HEK293 (cell line): ENCODE data around the gene GAL3ST1.

ENCODE experiments used
- CTCF ChIA-PET: fragments of 350-600 bp; formaldehyde crosslinking; extraction: SDS; loops from one replicate; lab custom pipeline; 2021; ENCODE audit warnings: antibody characterized with exemption; lab: Yijun Ruan, JAX
- POLR2A ChIA-PET: fragments of 300-600 bp; formaldehyde crosslinking; extraction: SDS; loops from one replicate; lab custom pipeline; 2020; ENCODE audit warnings: antibody characterized with exemption, inconsistent platforms; lab: Yijun Ruan, JAX
- H3K27ac ChIP-seq: fragments of 200-500 bp; sonication (Bioruptor generic); 2 replicates; pipeline ENCODE4 v1.5.1; 2014; ENCODE audit warnings: low read depth, low read length, control low read depth, inconsistent platforms; ENCODE audit errors: extremely low read depth
- H3K36me3 ChIP-seq, 2 experiments: fragments of 200-500 bp in 1 of 2; sonication (Bioruptor generic) in 1 of 2; 1 replicate in 1 of 2; 2 replicates in 1 of 2; pipeline ENCODE4 v1.5.1; 2014 to 2017; ENCODE audit warnings: inconsistent platforms in 2 of 2, low read length in 2 of 2; ENCODE audit not compliant: control insufficient read depth in 2 of 2, insufficient read depth in 1 of 2
- H3K4me1 ChIP-seq: fragments of 200-500 bp; sonication (Bioruptor generic); 2 replicates; pipeline ENCODE4 v1.5.1; 2014; ENCODE audit warnings: mild to moderate bottlenecking, low read length, inconsistent platforms; ENCODE audit not compliant: control insufficient read depth, insufficient read depth
- H3K4me3 ChIP-seq: 2 replicates; pipeline ENCODE4 v1.5.1; 2011; ENCODE audit warnings: low read depth, mild to moderate bottlenecking, control low read depth, low read length, moderate library complexity
- H3K9me3 ChIP-seq: fragments of 200-500 bp; sonication (Bioruptor generic); 2 replicates; pipeline ENCODE4 v1.5.1; 2014; ENCODE audit warnings: low read depth, low read length, inconsistent platforms; ENCODE audit not compliant: control insufficient read depth, insufficient read depth
- KLF10 ChIP-seq: fragments of 450-650 bp; IDR thresholded peaks from 2 replicates; pipeline ENCODE4 v1.5.1; 2018; ENCODE audit warnings: missing biosample characterization, mild to moderate bottlenecking, missing genetic modification characterization
- KLF8 ChIP-seq: fragments of 450-650 bp; formaldehyde crosslinking; IDR thresholded peaks from 2 replicates; pipeline ENCODE4 v1.5.1; 2016; ENCODE audit warnings: missing biosample characterization, missing genetic modification characterization
- OSR2 ChIP-seq: fragments of 450-650 bp; formaldehyde crosslinking; IDR thresholded peaks from 2 replicates; pipeline ENCODE4 v1.5.1; 2016; ENCODE audit warnings: missing biosample characterization, missing genetic modification characterization
- PRDM4 ChIP-seq: fragments of 450-650 bp; formaldehyde crosslinking; IDR thresholded peaks from 2 replicates; pipeline ENCODE4 v1.5.1; 2017; ENCODE audit warnings: missing biosample characterization, missing genetic modification characterization
- SP7 ChIP-seq: fragments of 450-650 bp; formaldehyde crosslinking; IDR thresholded peaks from 2 replicates; pipeline ENCODE4 v1.5.1; 2016; ENCODE audit warnings: missing biosample characterization, missing genetic modification characterization
- ZBTB20 ChIP-seq: fragments of 450-650 bp; formaldehyde crosslinking; IDR thresholded peaks from 2 replicates; pipeline ENCODE4 v1.5.1; 2016; ENCODE audit warnings: missing biosample characterization, missing genetic modification characterization
- ZNF184 ChIP-seq: fragments of 450-650 bp; IDR thresholded peaks from 2 replicates; pipeline ENCODE4 v1.5.1; 2018; ENCODE audit warnings: missing biosample characterization, mild to moderate bottlenecking, missing genetic modification characterization
- ZNF223 ChIP-seq: fragments of 450-650 bp; formaldehyde crosslinking; IDR thresholded peaks from 2 replicates; pipeline ENCODE4 v1.5.1; 2016; ENCODE audit warnings: missing biosample characterization, missing genetic modification characterization
- ZNF248 ChIP-seq: fragments of 450-650 bp; formaldehyde crosslinking; IDR thresholded peaks from 2 replicates; pipeline ENCODE4 v1.5.1; 2017; ENCODE audit warnings: missing biosample characterization, missing genetic modification characterization
- ZNF26 ChIP-seq: fragments of 450-650 bp; formaldehyde crosslinking; IDR thresholded peaks from 2 replicates; pipeline ENCODE4 v1.5.1; 2016; ENCODE audit warnings: missing biosample characterization, missing genetic modification characterization
- ZNF350 ChIP-seq: fragments of 450-650 bp; formaldehyde crosslinking; IDR thresholded peaks from 2 replicates; pipeline ENCODE4 v1.5.0; 2017; ENCODE audit warnings: missing biosample characterization, mild to moderate bottlenecking, missing genetic modification characterization
- ZNF521 ChIP-seq: fragments of 450-650 bp; formaldehyde crosslinking; IDR thresholded peaks from 2 replicates; pipeline ENCODE4 v1.5.1; 2017; ENCODE audit warnings: missing biosample characterization, mild to moderate bottlenecking, missing genetic modification characterization
- ZNF548 ChIP-seq: fragments of 450-650 bp; formaldehyde crosslinking; IDR thresholded peaks from 2 replicates; pipeline ENCODE4 v1.5.1; 2016; ENCODE audit warnings: missing biosample characterization, missing genetic modification characterization
- ZNF560 ChIP-seq: fragments of 450-650 bp; formaldehyde crosslinking; IDR thresholded peaks from 2 replicates; pipeline ENCODE4 v1.5.1; 2017; ENCODE audit warnings: missing biosample characterization, missing genetic modification characterization, borderline replicate concordance
- ZNF596 ChIP-seq: fragments of 450-650 bp; IDR thresholded peaks from 2 replicates; pipeline ENCODE4 v1.5.0; 2018; ENCODE audit warnings: missing biosample characterization, mild to moderate bottlenecking, missing genetic modification characterization, moderate library complexity
- ZNF621 ChIP-seq: fragments of 450-650 bp; formaldehyde crosslinking; IDR thresholded peaks from 2 replicates; pipeline ENCODE4 v1.5.1; 2017; ENCODE audit warnings: missing biosample characterization, missing genetic modification characterization
- ZNF664 ChIP-seq: fragments of 450-650 bp; formaldehyde crosslinking; IDR thresholded peaks from 2 replicates; pipeline ENCODE4 v1.5.1; 2016; ENCODE audit warnings: missing biosample characterization, missing genetic modification characterization
- ZNF768 ChIP-seq: fragments of 450-650 bp; formaldehyde crosslinking; IDR thresholded peaks from 2 replicates; pipeline ENCODE4 v1.5.1; 2018; ENCODE audit warnings: missing biosample characterization, mild to moderate bottlenecking, missing genetic modification characterization
- TF ChIP-seq, protein P1 (sequence below): fragments of 450-650 bp; formaldehyde crosslinking; IDR thresholded peaks from 2 replicates; pipeline ENCODE4 v1.5.1; 2016; ENCODE audit warnings: missing biosample characterization, missing genetic modification characterization, low read depth

GAL3ST1 gene

GRCh38 chr22:30539368-30539767 is 35.1 kb downstream of the GAL3ST1 start:
- Histone ChIP-seq H3K9me3 (no peaks in the 10 kb centered on the region), H3K4me1 (no peaks in the 10 kb centered on the region), H3K36me3 (no peaks in the 10 kb centered on the region), H3K4me3 (no peak overlapping the region), H3K27ac (no peak overlapping the region)
- ChIA-PET CTCF (interaction anchor here (0.6 kb wide), 1 partner anchor 61 kb away, joined by 3 read pairs; no protein-coding TSS in a partner anchor), POLR2A (no interaction called here)
- no peak for TF ChIP-seq OSR2
- TF ChIP-seq ZNF521 (tag by site-specific recombination): no peak
- TF ChIP-seq SP7 (tag by site-specific recombination): no peak
- no peak for TF ChIP-seq ZBTB20 (tag by site-specific recombination)
- peak; percentile 70; the same call in 1 of the 2 replicates for TF ChIP-seq ZNF768
- no peak for TF ChIP-seq ZNF548
- no peak for TF ChIP-seq ZNF596 (tag by site-specific recombination)

- TF ChIP-seq KLF10 (tag by site-specific recombination) (no peak), ZNF664 (tag by site-specific recombination) (no peak), PRDM4 (tag by site-specific recombination) (no peak), KLF8 (tag by site-specific recombination) (no peak), ZNF223 (tag by site-specific recombination) (no peak), ZNF560 (tag by site-specific recombination) (no peak), ZNF26 (tag by site-specific recombination) (no peak), ZNF248 (tag by site-specific recombination) (no peak), ZNF184 (tag by site-specific recombination) (no peak), ZNF621 (tag by site-specific recombination) (no peak), ZNF350 (tag by site-specific recombination) (no peak)
- TF ChIP-seq, protein P1, sequence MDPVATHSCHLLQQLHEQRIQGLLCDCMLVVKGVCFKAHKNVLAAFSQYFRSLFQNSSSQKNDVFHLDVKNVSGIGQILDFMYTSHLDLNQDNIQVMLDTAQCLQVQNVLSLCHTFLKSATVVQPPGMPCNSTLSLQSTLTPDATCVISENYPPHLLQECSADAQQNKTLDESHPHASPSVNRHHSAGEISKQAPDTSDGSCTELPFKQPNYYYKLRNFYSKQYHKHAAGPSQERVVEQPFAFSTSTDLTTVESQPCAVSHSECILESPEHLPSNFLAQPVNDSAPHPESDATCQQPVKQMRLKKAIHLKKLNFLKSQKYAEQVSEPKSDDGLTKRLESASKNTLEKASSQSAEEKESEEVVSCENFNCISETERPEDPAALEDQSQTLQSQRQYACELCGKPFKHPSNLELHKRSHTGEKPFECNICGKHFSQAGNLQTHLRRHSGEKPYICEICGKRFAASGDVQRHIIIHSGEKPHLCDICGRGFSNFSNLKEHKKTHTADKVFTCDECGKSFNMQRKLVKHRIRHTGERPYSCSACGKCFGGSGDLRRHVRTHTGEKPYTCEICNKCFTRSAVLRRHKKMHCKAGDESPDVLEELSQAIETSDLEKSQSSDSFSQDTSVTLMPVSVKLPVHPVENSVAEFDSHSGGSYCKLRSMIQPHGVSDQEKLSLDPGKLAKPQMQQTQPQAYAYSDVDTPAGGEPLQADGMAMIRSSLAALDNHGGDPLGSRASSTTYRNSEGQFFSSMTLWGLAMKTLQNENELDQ (tag by site-specific recombination): no peak
- Histone ChIP-seq H3K4me3 (no peak overlapping the region), H3K27ac (no peak overlapping the region), H3K36me3 (no peaks in the 10 kb centered on the region), H3K4me1 (no peaks in the 10 kb centered on the region), H3K9me3 (no peaks in the 10 kb centered on the region)
- ChIA-PET POLR2A (no interaction called here), CTCF (interaction anchor here (0.6 kb wide), 1 partner anchor 97 kb away, joined by 3 read pairs; no protein-coding TSS in a partner anchor)
Observed at GRCh38 chr22:30538280-30538679, 36.2 kb downstream of the GAL3ST1 start.
